H1 (cell line): ENCODE data around the gene POLR3K. TPM values are rescaled to one million over a fixed set of nuclear protein-coding genes. Genes with fewer than 3 reads are reported as not detected.

ENCODE experiments used
- MAFK ChIP-seq: IDR thresholded peaks from 2 replicates; pipeline ENCODE4 v1.6.1; 2012; ENCODE audit warnings: low read depth, mild to moderate bottlenecking, improper control_type of control experiment, low read length
- polyA plus RNA-seq, 7 experiments: library from polyadenylated mRNA; depleted of rRNA in 3 of 7; stranded (reverse) in 5 of 7; unstranded in 2 of 7; fragments of >200 nt in 5 of 7; fragments of 200-250 nt in 2 of 7; gene quantifications; 1 replicate in 5 of 7; 2 replicates in 1 of 7; 4 replicates in 1 of 7; pipeline versions ENCODE4 v1.2.1 to v1.2.3, GENCODE V29; 2011 to 2013; ENCODE audit warnings: missing spikeins in 2 of 7, mixed read lengths in 2 of 7
- total RNA-seq: library from RNA; stranded (reverse); fragmentation: NEBNext Ultra II Directional; extraction: Animal tissue kit (Norgen Biotek cat#: 25700); gene quantifications from 2 replicates; pipeline ENCODE4 v1.2.1, GENCODE V29; 2021

POLR3K gene
- total and polyA plus RNA-seq, 2 of the 8 experiments (the other 6 are each of a cell fraction or from before 2014, with no cell fraction given) = 45.4 to 80.5 TPM

DNA sequence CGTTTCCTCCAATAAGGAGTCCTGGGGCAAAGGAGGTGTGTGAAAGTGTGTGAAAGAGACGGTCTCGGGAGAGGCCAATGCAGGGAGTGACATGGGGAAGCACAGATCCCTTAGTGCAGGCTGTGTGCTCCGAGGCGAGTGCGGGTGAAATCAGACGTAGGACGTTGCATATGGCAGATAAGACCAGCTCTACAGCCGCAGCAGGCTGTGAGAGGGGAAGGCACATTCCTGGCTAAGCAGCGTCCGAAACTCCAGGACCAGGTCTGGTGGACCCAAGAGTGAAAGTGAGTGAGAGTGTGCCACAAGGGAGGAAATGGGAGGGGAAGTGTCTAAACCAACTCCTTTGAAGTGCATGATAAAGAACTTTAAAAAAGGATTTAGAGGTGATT is 11.3 kb downstream of the POLR3K start (continued):
- TF ChIP-seq MAFK = no peak
- TF ChIP-seq, all 59 proteins: peak for 0
